T-helper 2 cell treated with Interferon-gamma antibody and Interleukin-4, amounts not matched to agents 5 μg/mL and 100 μg/mL, for 36 hours (primary cell): ENCODE results near the gene ALDOC.
A peak's percentile ranks its signal among the peaks of the same experiment; 100 is the strongest.
"Not testable (repeated sequence)": the region's sequence is repeated elsewhere in the genome, so short reads cannot be mapped to it uniquely, and the experiment has no call there.

Source experiments
- DNase-seq: peaks from one replicate; pipeline ENCODE4 v3.0.0; 2021; ENCODE audit warnings: low spot score
- H3K27ac Mint-ChIP-seq: one replicate; pipeline ENCODE4 v1.8.0; 2021; ENCODE audit warnings: mild to moderate bottlenecking, mixed read lengths
- H3K27me3 Mint-ChIP-seq: one replicate; pipeline ENCODE4 v1.8.0; 2021; ENCODE audit warnings: low read depth, mixed read lengths
- H3K36me3 Mint-ChIP-seq: one replicate; pipeline ENCODE4 v1.8.0; 2021; ENCODE audit warnings: low read depth, mixed read lengths
- H3K4me1 Mint-ChIP-seq: one replicate; pipeline ENCODE4 v1.8.0; 2021; ENCODE audit warnings: low read depth, mixed read lengths
- H3K4me3 Mint-ChIP-seq: one replicate; pipeline ENCODE4 v1.8.0; 2022; ENCODE audit warnings: mild to moderate bottlenecking, moderate library complexity, mixed read lengths
- H3K9me3 Mint-ChIP-seq: one replicate; pipeline ENCODE4 v1.8.0; 2021; ENCODE audit warnings: mixed read lengths

The ALDOC gene

GRCh38 chr17:28576758-28577465 is at the start of gene ALDOC:
ALDOC (minus strand) TSS chr17:28576895; CDS start chr17:28575532, 1,363 bp downstream.
- DNase-seq = peak; percentile 98
- no peaks in the 10 kb centered on the region for H3K9me3 Mint-ChIP-seq
- peaks cover 60% of the 10 kb centered on the region for H3K4me1 Mint-ChIP-seq
- H3K27ac Mint-ChIP-seq = peak within 1 kb of the TSS; percentile 89
- peaks cover 63% of the 10 kb centered on the region for H3K36me3 Mint-ChIP-seq
- H3K27me3 Mint-ChIP-seq = no peaks in the 10 kb centered on the region
- H3K4me3 Mint-ChIP-seq = peak within 1 kb of the TSS; percentile 96

DNA sequence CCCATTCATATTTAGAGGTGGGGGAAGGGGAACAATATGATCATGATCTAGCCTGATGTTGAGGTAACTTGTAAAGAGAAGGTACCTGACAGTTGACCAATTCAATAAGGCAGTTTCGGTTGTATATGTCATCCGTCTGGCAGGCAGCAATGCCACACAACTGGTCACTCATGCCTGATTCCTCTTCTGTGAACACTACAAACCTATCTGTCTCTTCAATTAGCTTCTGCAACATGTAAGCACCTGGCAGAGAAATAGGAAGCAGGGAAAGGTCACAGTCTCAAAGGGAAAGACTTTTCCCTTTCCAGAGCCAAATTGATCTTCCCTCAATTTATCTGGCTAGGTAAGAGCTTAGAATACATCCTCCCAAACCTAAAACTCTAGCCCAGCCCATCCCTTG is 47.5 kb upstream of the ALDOC start:
- Mint-ChIP-seq H3K4me1 (peaks cover 2% of the 10 kb centered on the region), H3K27ac (no peak overlapping the region), H3K9me3 (no peaks in the 10 kb centered on the region), H3K27me3 (no peaks in the 10 kb centered on the region), H3K36me3 (peaks cover 63% of the 10 kb centered on the region), H3K4me3 (no peak overlapping the region)
- DNase-seq = no peak

GRCh38 chr17:28623696-28624095 is 47.0 kb upstream of the ALDOC start:
- no peak for DNase-seq
- Mint-ChIP-seq H3K4me1 (peaks cover 2% of the 10 kb centered on the region), H3K36me3 (peaks cover 68% of the 10 kb centered on the region), H3K27ac (no peak overlapping the region), H3K4me3 (no peak overlapping the region), H3K27me3 (no peaks in the 10 kb centered on the region), H3K9me3 (no peaks in the 10 kb centered on the region)

DNA sequence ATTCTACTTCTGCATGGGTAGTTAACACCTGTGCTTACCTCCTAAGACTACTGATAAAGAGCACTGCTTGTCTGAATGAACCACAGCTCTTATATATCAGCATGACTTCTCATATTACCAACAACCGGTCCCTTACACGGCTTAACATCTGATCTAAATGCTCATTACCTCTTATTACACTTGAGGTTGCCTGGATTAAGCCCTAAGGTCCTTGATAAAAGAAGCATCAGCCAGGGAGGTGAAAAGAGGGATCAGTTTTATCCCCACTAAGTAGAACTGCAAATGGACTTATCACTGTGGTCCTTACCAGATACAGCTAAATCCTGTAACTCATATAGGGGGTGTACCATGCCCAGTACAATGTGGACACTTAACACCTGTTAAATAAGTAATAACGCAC is 45.5 kb upstream of the ALDOC start:
- H3K36me3 Mint-ChIP-seq = peaks cover 66% of the 10 kb centered on the region
- no peaks in the 10 kb centered on the region for H3K27me3 Mint-ChIP-seq
- no peaks in the 10 kb centered on the region for H3K9me3 Mint-ChIP-seq
- no peaks in the 10 kb centered on the region for H3K4me1 Mint-ChIP-seq
- H3K27ac Mint-ChIP-seq = no peak overlapping the region
- no peak overlapping the region for H3K4me3 Mint-ChIP-seq
- no peak for DNase-seq

- Mint-ChIP-seq H3K36me3 (peaks cover 76% of the 10 kb centered on the region), H3K27ac (no peak overlapping the region), H3K9me3 (no peaks in the 10 kb centered on the region)
Measured at GRCh38 chr17:28620010-28620409, 43.3 kb upstream of the ALDOC start.

GRCh38 chr17:28618464-28618863 is 41.8 kb upstream of the ALDOC start:
- no peak for DNase-seq
- Mint-ChIP-seq H3K4me3 (no peak overlapping the region), H3K9me3 (no peaks in the 10 kb centered on the region), H3K36me3 (peaks cover 77% of the 10 kb centered on the region), H3K27me3 (no peaks in the 10 kb centered on the region), H3K4me1 (peaks cover 4% of the 10 kb centered on the region), H3K27ac (no peak overlapping the region)

More at GRCh38 chr17:28620010-28620409, 43.3 kb upstream of the ALDOC start:
- no peaks in the 10 kb centered on the region for H3K27me3 Mint-ChIP-seq
- no peak overlapping the region for H3K4me3 Mint-ChIP-seq
- no peak for DNase-seq
- H3K4me1 Mint-ChIP-seq = no peaks in the 10 kb centered on the region

- peaks cover 4% of the 10 kb centered on the region for H3K4me1 Mint-ChIP-seq
- H3K4me3 Mint-ChIP-seq = no peak overlapping the region
- no peaks in the 10 kb centered on the region for H3K27me3 Mint-ChIP-seq
- H3K27ac Mint-ChIP-seq = no peak overlapping the region
- no peaks in the 10 kb centered on the region for H3K9me3 Mint-ChIP-seq
- DNase-seq = no peak
- H3K36me3 Mint-ChIP-seq = peaks cover 70% of the 10 kb centered on the region
Measured at GRCh38 chr17:28616281-28616680, 39.6 kb upstream of the ALDOC start.

- Mint-ChIP-seq H3K27me3 (no peaks in the 10 kb centered on the region), H3K36me3 (peaks cover 67% of the 10 kb centered on the region), H3K9me3 (no peaks in the 10 kb centered on the region), H3K4me1 (peaks cover 4% of the 10 kb centered on the region), H3K4me3 (no peak overlapping the region), H3K27ac (no peak overlapping the region)
- DNase-seq = no peak
Measured at GRCh38 chr17:28615260-28615940, 38.7 kb upstream of the ALDOC start.

- peak within 1 kb of the TSS; percentile 21 for H3K27ac Mint-ChIP-seq
- H3K27me3 Mint-ChIP-seq = no peaks in the 10 kb centered on the region
- no peak for DNase-seq
- no peaks in the 10 kb centered on the region for H3K9me3 Mint-ChIP-seq
- no peak within 1 kb of the TSS for H3K4me3 Mint-ChIP-seq
- H3K4me1 Mint-ChIP-seq = peaks cover 4% of the 10 kb centered on the region
- H3K36me3 Mint-ChIP-seq = peaks cover 61% of the 10 kb centered on the region
Measured at GRCh38 chr17:28613931-28614381, 37.3 kb upstream of the ALDOC start, which contains the start of gene RSKR. RSKR (minus strand) TSS chr17:28614185; CDS start chr17:28614161, 24 bp downstream.

GRCh38 chr17:28612936-28613872 is 36.5 kb upstream of the ALDOC start:
- H3K36me3 Mint-ChIP-seq = peaks cover 56% of the 10 kb centered on the region
- no peak overlapping the region for H3K27ac Mint-ChIP-seq
- no peaks in the 10 kb centered on the region for H3K9me3 Mint-ChIP-seq
- no peak for DNase-seq
- peaks cover 4% of the 10 kb centered on the region for H3K4me1 Mint-ChIP-seq
- no peak overlapping the region for H3K4me3 Mint-ChIP-seq
- H3K27me3 Mint-ChIP-seq = no peaks in the 10 kb centered on the region

DNA sequence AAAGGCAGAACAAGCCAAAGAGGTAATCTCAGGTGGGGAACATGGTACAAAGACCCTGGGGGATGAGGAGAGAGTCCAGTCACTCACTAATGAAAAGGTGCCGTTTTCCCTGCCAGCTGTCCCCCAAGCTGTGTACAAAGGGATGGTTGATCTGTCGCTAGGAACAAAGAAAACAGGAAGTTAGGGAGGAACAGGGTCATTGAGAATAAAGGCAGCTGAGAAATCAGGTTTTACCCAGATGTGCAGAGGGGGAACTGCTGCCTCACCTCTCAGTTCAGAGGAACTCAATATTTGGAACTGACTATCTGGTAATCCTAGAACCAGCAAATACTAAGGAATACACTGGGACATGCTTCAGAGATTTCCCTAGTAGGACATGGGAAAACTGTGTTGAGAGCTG is 35.8 kb upstream of the ALDOC start:
- no peak overlapping the region for H3K27ac Mint-ChIP-seq
- DNase-seq = no peak
- peaks cover 53% of the 10 kb centered on the region for H3K36me3 Mint-ChIP-seq
- no peak overlapping the region for H3K4me3 Mint-ChIP-seq
- H3K4me1 Mint-ChIP-seq = peaks cover 4% of the 10 kb centered on the region
- no peaks in the 10 kb centered on the region for H3K27me3 Mint-ChIP-seq
- no peaks in the 10 kb centered on the region for H3K9me3 Mint-ChIP-seq

DNA sequence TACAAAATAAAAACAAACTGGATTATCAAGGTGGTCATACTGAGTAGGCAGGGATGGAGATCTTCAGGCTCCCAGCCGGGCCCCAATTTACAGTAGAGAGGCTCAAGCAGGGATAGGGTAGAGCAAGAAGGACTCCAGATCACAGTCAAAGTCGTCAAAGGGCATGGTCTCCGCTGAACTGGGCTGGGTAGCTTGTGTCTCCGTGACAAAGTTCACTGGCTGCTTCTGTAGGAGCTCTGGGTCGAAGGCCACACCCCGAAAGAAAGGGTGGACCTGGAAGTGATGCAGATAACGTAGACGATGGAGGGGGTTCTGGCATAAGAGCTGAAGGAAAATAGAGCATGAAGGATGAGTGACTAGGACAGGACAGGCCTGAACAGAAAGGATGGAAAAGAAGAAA is 33.7 kb upstream of the ALDOC start:
- H3K36me3 Mint-ChIP-seq = peaks cover 33% of the 10 kb centered on the region
- no peaks in the 10 kb centered on the region for H3K27me3 Mint-ChIP-seq
- H3K27ac Mint-ChIP-seq = peak overlapping the region; percentile 7
- DNase-seq = no peak
- peaks cover 4% of the 10 kb centered on the region for H3K4me1 Mint-ChIP-seq
- H3K4me3 Mint-ChIP-seq = no peak overlapping the region
- H3K9me3 Mint-ChIP-seq = no peaks in the 10 kb centered on the region

GRCh38 chr17:28604031-28604430 is 27.3 kb upstream of the ALDOC start:
- H3K4me1 Mint-ChIP-seq, H3K27me3 Mint-ChIP-seq, H3K27ac Mint-ChIP-seq, H3K4me3 Mint-ChIP-seq, H3K9me3 Mint-ChIP-seq, DNase-seq, H3K36me3 Mint-ChIP-seq: not testable (repeated sequence)
